Neural progenitor cell (in vitro differentiated cells): ENCODE data around the gene IQCH.

ENCODE experiments used
- EZH2 ChIP-seq: fragments of 200-600 bp; sonication (generic); IDR thresholded peaks from 2 replicates; pipeline ENCODE4 v1.6.1; 2017; ENCODE audit warnings: antibody characterized with exemption, mild to moderate bottlenecking, moderate library complexity
- TF ChIP-seq, protein P1 (sequence below): fragments of 200-600 bp; sonication (generic); IDR thresholded peaks from 2 replicates; pipeline ENCODE4 v1.5.1; 2017; ENCODE audit warnings: antibody characterized with exemption, mild to moderate bottlenecking

DNA sequence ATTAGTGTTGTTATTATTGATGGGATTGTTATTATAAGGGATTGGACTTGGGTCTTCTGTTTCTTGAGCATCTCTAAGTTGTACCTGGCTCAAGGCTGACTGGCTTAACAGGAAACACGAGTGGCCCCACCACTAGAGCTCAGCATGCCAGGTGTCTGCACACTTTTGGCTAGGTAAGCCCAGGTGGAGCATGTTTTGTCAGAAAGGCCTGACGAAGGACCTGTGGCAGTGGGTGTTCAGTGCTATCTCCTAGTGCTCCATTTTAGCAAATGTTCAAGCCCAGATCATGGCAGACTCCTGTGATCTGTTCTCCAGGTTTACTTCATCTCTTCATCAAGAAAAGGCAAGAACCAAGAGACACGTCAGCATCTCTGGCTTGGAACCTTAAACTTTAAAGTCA lies 291.3 kb downstream of the IQCH start:
- TF ChIP-seq, protein P1, sequence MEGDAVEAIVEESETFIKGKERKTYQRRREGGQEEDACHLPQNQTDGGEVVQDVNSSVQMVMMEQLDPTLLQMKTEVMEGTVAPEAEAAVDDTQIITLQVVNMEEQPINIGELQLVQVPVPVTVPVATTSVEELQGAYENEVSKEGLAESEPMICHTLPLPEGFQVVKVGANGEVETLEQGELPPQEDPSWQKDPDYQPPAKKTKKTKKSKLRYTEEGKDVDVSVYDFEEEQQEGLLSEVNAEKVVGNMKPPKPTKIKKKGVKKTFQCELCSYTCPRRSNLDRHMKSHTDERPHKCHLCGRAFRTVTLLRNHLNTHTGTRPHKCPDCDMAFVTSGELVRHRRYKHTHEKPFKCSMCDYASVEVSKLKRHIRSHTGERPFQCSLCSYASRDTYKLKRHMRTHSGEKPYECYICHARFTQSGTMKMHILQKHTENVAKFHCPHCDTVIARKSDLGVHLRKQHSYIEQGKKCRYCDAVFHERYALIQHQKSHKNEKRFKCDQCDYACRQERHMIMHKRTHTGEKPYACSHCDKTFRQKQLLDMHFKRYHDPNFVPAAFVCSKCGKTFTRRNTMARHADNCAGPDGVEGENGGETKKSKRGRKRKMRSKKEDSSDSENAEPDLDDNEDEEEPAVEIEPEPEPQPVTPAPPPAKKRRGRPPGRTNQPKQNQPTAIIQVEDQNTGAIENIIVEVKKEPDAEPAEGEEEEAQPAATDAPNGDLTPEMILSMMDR, result no peak
- TF ChIP-seq EZH2, result no peak
